Mesenchymal stem cell (in vitro differentiated cells and primary cell): Measurements from ENCODE around the gene SRD5A2.

Source experiments
- DNase-seq: peaks from one replicate; pipeline ENCODE4 v3.0.0-alpha.2; 2013
- H2AFZ ChIP-seq: one replicate; pipeline ENCODE4 v1.6.1; 2013; ENCODE audit warnings: low read depth, mild to moderate bottlenecking, control low read depth, inconsistent platforms, low read length, moderate library complexity
- H2AK5ac ChIP-seq: 2 replicates; pipeline ENCODE4 v1.6.1; 2013; ENCODE audit warnings: low read length, moderate library complexity, mild to moderate bottlenecking, inconsistent platforms; ENCODE audit not compliant: severe bottlenecking
- H2BK120ac ChIP-seq: one replicate; pipeline ENCODE4 v1.6.1; 2013; ENCODE audit warnings: low read depth, mild to moderate bottlenecking, inconsistent platforms, low read length, moderate library complexity
- H2BK12ac ChIP-seq, 2 experiments: one replicate each; pipeline ENCODE4 v1.6.1; 2013; ENCODE audit warnings: inconsistent platforms in 2 of 2, low read length in 2 of 2, mild to moderate bottlenecking in 2 of 2, moderate library complexity in 2 of 2, control low read depth in 1 of 2
- H2BK15ac ChIP-seq: one replicate; pipeline ENCODE4 v1.6.1; 2013; ENCODE audit warnings: mild to moderate bottlenecking, low read depth, inconsistent platforms; ENCODE audit not compliant: poor library complexity, severe bottlenecking
- H2BK5ac ChIP-seq: 2 replicates; pipeline ENCODE4 v1.6.1; 2013; ENCODE audit warnings: low read depth, mild to moderate bottlenecking, low read length, control low read depth, inconsistent platforms; ENCODE audit not compliant: poor library complexity, severe bottlenecking
- H3K14ac ChIP-seq, 2 experiments: one replicate each; pipeline ENCODE4 v1.6.1; 2013; ENCODE audit warnings: inconsistent platforms in 2 of 2, low read length in 2 of 2, control low read depth in 1 of 2, mild to moderate bottlenecking in 1 of 2, moderate library complexity in 1 of 2
- H3K18ac ChIP-seq, 2 experiments: one replicate each; pipeline ENCODE4 v1.6.1; 2013; ENCODE audit warnings: inconsistent platforms in 2 of 2, low read length in 2 of 2, control low read depth in 1 of 2, low read depth in 1 of 2, mild to moderate bottlenecking in 1 of 2
- H3K23ac ChIP-seq, 2 experiments: one replicate each; pipeline ENCODE4 v1.6.1; 2013; ENCODE audit warnings: inconsistent platforms in 2 of 2, low read length in 2 of 2, mild to moderate bottlenecking in 2 of 2, moderate library complexity in 2 of 2, control low read depth in 1 of 2
- H3K27ac ChIP-seq: 2 replicates; pipeline ENCODE4 v1.5.1; 2013; ENCODE audit warnings: mild to moderate bottlenecking, moderate library complexity, low read length, control low read depth, inconsistent platforms; ENCODE audit not compliant: poor library complexity, severe bottlenecking
- H3K27me3 ChIP-seq, 2 experiments: 2 replicates each; pipeline versions ENCODE4 v1.6.1 to v1.7.0; 2013; ENCODE audit warnings: low read length in 2 of 2, mild to moderate bottlenecking in 2 of 2, moderate library complexity in 2 of 2, control low read depth in 1 of 2, inconsistent platforms in 1 of 2; ENCODE audit not compliant: control insufficient read depth in 1 of 2, insufficient read depth in 1 of 2
- H3K36me3 ChIP-seq, 2 experiments: 2 replicates each; pipeline versions ENCODE4 v1.6.1 to v1.7.0; 2013; ENCODE audit warnings: low read length in 2 of 2, control low read depth in 1 of 2, inconsistent platforms in 1 of 2, low read depth in 1 of 2, mild to moderate bottlenecking in 1 of 2; ENCODE audit not compliant: insufficient read depth in 2 of 2, control insufficient read depth in 1 of 2
- H3K4ac ChIP-seq, 2 experiments: one replicate each; pipeline ENCODE4 v1.6.1; 2013; ENCODE audit warnings: inconsistent platforms in 2 of 2, low read length in 2 of 2, mild to moderate bottlenecking in 2 of 2, moderate library complexity in 2 of 2, control low read depth in 1 of 2, low read depth in 1 of 2
- H3K4me1 ChIP-seq: 2 replicates; pipeline ENCODE4 v1.6.1; 2013; ENCODE audit warnings: low read depth, low read length, control low read depth; ENCODE audit not compliant: control insufficient read depth, insufficient read depth
- H3K4me2 ChIP-seq: 2 replicates; pipeline ENCODE4 v1.6.1; 2013; ENCODE audit warnings: low read length, mild to moderate bottlenecking, inconsistent platforms; ENCODE audit not compliant: poor library complexity, severe bottlenecking
- H3K4me3 ChIP-seq, 2 experiments: 2 replicates each; pipeline versions ENCODE4 v1.5.1 to v1.7.0; 2013; ENCODE audit warnings: low read length in 2 of 2, mild to moderate bottlenecking in 2 of 2, control low read depth in 1 of 2, low read depth in 1 of 2; ENCODE audit not compliant: insufficient read depth in 1 of 2
- H3K79me1 ChIP-seq: replicated peaks from 2 replicates; pipeline ENCODE4 v1.6.1; 2013; ENCODE audit warnings: mild to moderate bottlenecking, control low read depth, low read length, inconsistent platforms; ENCODE audit not compliant: poor library complexity, severe bottlenecking
- H3K9ac ChIP-seq: 2 replicates; pipeline ENCODE4 v1.7.0; 2013; ENCODE audit warnings: mild to moderate bottlenecking, low read length, moderate library complexity
- H3K9me3 ChIP-seq: 2 replicates; pipeline ENCODE4 v1.7.0; 2013; ENCODE audit warnings: mild to moderate bottlenecking, low read length; ENCODE audit not compliant: control insufficient read depth
- H4K8ac ChIP-seq: one replicate; pipeline ENCODE4 v1.6.1; 2013; ENCODE audit warnings: inconsistent platforms, mild to moderate bottlenecking, low read length, moderate library complexity
- H4K91ac ChIP-seq: one replicate; pipeline ENCODE4 v1.6.1; 2013; ENCODE audit warnings: mild to moderate bottlenecking, low read length, inconsistent platforms
- WGBS: methylation state at CpG from one replicate; pipeline ENCODE4 v1.1.7; 2013; ENCODE audit warnings: mixed read lengths; 5-methylcytosine and 5-hydroxymethylcytosine counted together

The SRD5A2 gene

GRCh38 chr2:31534636-31535035 is 46.1 kb downstream of the SRD5A2 start:
- WGBS = 18% methylated on average over 1 of the region's 1 CpG
- H3K23ac ChIP-seq = no peak overlapping the region

GRCh38 chr2:31533036-31533435 is 47.7 kb downstream of the SRD5A2 start:
- no peak for DNase-seq
- Histone ChIP-seq H2BK12ac (no peak overlapping the region), H3K9me3 (no peaks in the 10 kb centered on the region), H3K23ac (no peak overlapping the region), H4K91ac (no peak overlapping the region), H4K8ac (no peak overlapping the region), H3K18ac (no peak overlapping the region), H3K79me1 (no peaks in the 10 kb centered on the region), H3K14ac (no peak overlapping the region), H3K27ac (no peak overlapping the region), H3K4me2 (no peak overlapping the region), H3K27me3 (peaks cover 14 to 18% of the 10 kb centered on the region in 2 experiments), H2BK120ac (no peak overlapping the region), H3K9ac (no peak overlapping the region), H2BK15ac (no peak overlapping the region), H3K4me3 (no peak overlapping the region), H2BK5ac (no peak overlapping the region), H3K4me1 (no peaks in the 10 kb centered on the region), H2AK5ac (no peak overlapping the region), H3K36me3 (no peaks in the 10 kb centered on the region), H2AFZ (no peak overlapping the region), H3K4ac (no peak overlapping the region)
- WGBS = 43% methylated on average over 1 of the region's 1 CpG

More at GRCh38 chr2:31534636-31535035, 46.1 kb downstream of the SRD5A2 start:
- no peaks in the 10 kb centered on the region for H3K79me1 ChIP-seq
- H3K4ac ChIP-seq = no peak overlapping the region
- H3K9ac ChIP-seq = no peak overlapping the region
- no peaks in the 10 kb centered on the region for H3K36me3 ChIP-seq
- H3K27me3 ChIP-seq = peaks cover 9 to 10% of the 10 kb centered on the region in 2 experiments
- no peak overlapping the region for H3K4me2 ChIP-seq
- H2BK12ac ChIP-seq = no peak overlapping the region
- no peak for DNase-seq
- H3K18ac ChIP-seq = no peak overlapping the region
- H3K27ac ChIP-seq = no peak overlapping the region
- no peak overlapping the region for H2BK120ac ChIP-seq
- no peaks in the 10 kb centered on the region for H3K9me3 ChIP-seq
- H2AK5ac ChIP-seq = no peak overlapping the region
- H2BK15ac ChIP-seq = no peak overlapping the region
- no peak overlapping the region for H3K14ac ChIP-seq
- no peak overlapping the region for H4K91ac ChIP-seq
- no peak overlapping the region for H3K4me3 ChIP-seq
- H2BK5ac ChIP-seq = no peak overlapping the region
- no peaks in the 10 kb centered on the region for H3K4me1 ChIP-seq
- no peak overlapping the region for H4K8ac ChIP-seq
- H2AFZ ChIP-seq = no peak overlapping the region

- no peak overlapping the region for H2BK15ac ChIP-seq
- H3K18ac ChIP-seq = no peak overlapping the region
- H3K4me1 ChIP-seq = no peaks in the 10 kb centered on the region
- H4K91ac ChIP-seq = no peak overlapping the region
- no peak for DNase-seq
- no peak overlapping the region for H2AK5ac ChIP-seq
- no peak overlapping the region for H3K9ac ChIP-seq
- no peak overlapping the region for H3K23ac ChIP-seq
- no peak overlapping the region for H3K4ac ChIP-seq
- H4K8ac ChIP-seq = no peak overlapping the region
- WGBS = no CpG with 5 or more reads among the region's 5 CpGs
- H3K4me3 ChIP-seq = no peak overlapping the region
- no peak overlapping the region for H2BK12ac ChIP-seq
- no peak overlapping the region for H3K4me2 ChIP-seq
- no peak overlapping the region for H2AFZ ChIP-seq
- H3K27ac ChIP-seq = no peak overlapping the region
- no peaks in the 10 kb centered on the region for H3K79me1 ChIP-seq
- H3K9me3 ChIP-seq = no peaks in the 10 kb centered on the region
- no peak overlapping the region for H3K14ac ChIP-seq
- no peaks in the 10 kb centered on the region for H3K36me3 ChIP-seq
- H2BK120ac ChIP-seq = no peak overlapping the region
- no peak overlapping the region for H2BK5ac ChIP-seq
- peaks cover 18 to 23% of the 10 kb centered on the region in 2 experiments for H3K27me3 ChIP-seq
Observed at GRCh38 chr2:31531101-31531500, 49.6 kb downstream of the SRD5A2 start.

GRCh38 chr2:31529256-31529655 is 51.5 kb downstream of the SRD5A2 start:
- Histone ChIP-seq H3K79me1 (no peaks in the 10 kb centered on the region), H3K4me1 (no peaks in the 10 kb centered on the region), H3K18ac (no peak overlapping the region), H3K14ac (no peak overlapping the region), H3K27me3 (peaks cover 18 to 37% of the 10 kb centered on the region in 2 experiments), H2BK15ac (no peak overlapping the region), H2BK5ac (no peak overlapping the region), H3K27ac (no peak overlapping the region), H4K91ac (no peak overlapping the region), H3K4me3 (no peak overlapping the region), H2AFZ (no peak overlapping the region), H2BK120ac (no peak overlapping the region), H4K8ac (no peak overlapping the region), H3K9me3 (no peaks in the 10 kb centered on the region), H3K4me2 (no peak overlapping the region), H3K9ac (no peak overlapping the region), H3K23ac (no peak overlapping the region), H3K36me3 (no peaks in the 10 kb centered on the region), H2BK12ac (no peak overlapping the region), H2AK5ac (no peak overlapping the region), H3K4ac (no peak overlapping the region)
- 91% methylated on average over 7 of the region's 8 CpGs for WGBS
- no peak for DNase-seq
